Activated CD8-positive, alpha-beta memory T cell treated with anti-CD3 and anti-CD28 coated beads for 48 hours (primary cell): ENCODE results near the gene RPTOR.

ENCODE experiments used
- DNase-seq, 3 experiments: peaks; one replicate each; pipeline ENCODE4 v3.0.0-alpha.2; 2020; ENCODE audit warnings: low read depth in 2 of 3, low spot score in 2 of 3

Gene RPTOR

GRCh38 chr17:80965606-80966005 lies 421.0 kb downstream of the RPTOR start:
- no peak for DNase-seq

GRCh38 chr17:80967404-80967872 lies 422.8 kb downstream of the RPTOR start:
- DNase-seq: no peak

- no peak for DNase-seq
These were observed 424.0 kb downstream of the RPTOR start for GRCh38 chr17:80968602-80969029.

GRCh38 chr17:80969030-80969673 lies 424.5 kb downstream of the RPTOR start:
- no peak for DNase-seq

GRCh38 chr17:80969674-80970043 lies 425.0 kb downstream of the RPTOR start:
- no peak for DNase-seq

- DNase-seq: no peak
These were observed 425.6 kb downstream of the RPTOR start for GRCh38 chr17:80970044-80970761.

- DNase-seq: no peak
These were observed 426.4 kb downstream of the RPTOR start for GRCh38 chr17:80970762-80971703.

GRCh38 chr17:80971704-80972304 lies 427.2 kb downstream of the RPTOR start:
- DNase-seq: no peak

- no peak for DNase-seq
These were observed 432.1 kb downstream of the RPTOR start for GRCh38 chr17:80976701-80977100.

GRCh38 chr17:80977172-80977571 lies 432.5 kb downstream of the RPTOR start:
- no peak for DNase-seq

GRCh38 chr17:80978499-80979497 lies 434.2 kb downstream of the RPTOR start:
- no peak for DNase-seq

- DNase-seq: no peak
These were observed 435.1 kb downstream of the RPTOR start for GRCh38 chr17:80979547-80980378.

- DNase-seq: no peak
These were observed 435.9 kb downstream of the RPTOR start for GRCh38 chr17:80980397-80981061.

GRCh38 chr17:80981062-80981902 lies 436.6 kb downstream of the RPTOR start:
- no peak for DNase-seq

- no peak for DNase-seq
These were observed 437.3 kb downstream of the RPTOR start for GRCh38 chr17:80981929-80982425.

- no peak for DNase-seq
These were observed 437.9 kb downstream of the RPTOR start for GRCh38 chr17:80982426-80982974.

GRCh38 chr17:80983545-80983944 lies 438.9 kb downstream of the RPTOR start:
- DNase-seq: no peak
